ENCODE results near the gene PITPNB.

PITPNB gene

DNA sequence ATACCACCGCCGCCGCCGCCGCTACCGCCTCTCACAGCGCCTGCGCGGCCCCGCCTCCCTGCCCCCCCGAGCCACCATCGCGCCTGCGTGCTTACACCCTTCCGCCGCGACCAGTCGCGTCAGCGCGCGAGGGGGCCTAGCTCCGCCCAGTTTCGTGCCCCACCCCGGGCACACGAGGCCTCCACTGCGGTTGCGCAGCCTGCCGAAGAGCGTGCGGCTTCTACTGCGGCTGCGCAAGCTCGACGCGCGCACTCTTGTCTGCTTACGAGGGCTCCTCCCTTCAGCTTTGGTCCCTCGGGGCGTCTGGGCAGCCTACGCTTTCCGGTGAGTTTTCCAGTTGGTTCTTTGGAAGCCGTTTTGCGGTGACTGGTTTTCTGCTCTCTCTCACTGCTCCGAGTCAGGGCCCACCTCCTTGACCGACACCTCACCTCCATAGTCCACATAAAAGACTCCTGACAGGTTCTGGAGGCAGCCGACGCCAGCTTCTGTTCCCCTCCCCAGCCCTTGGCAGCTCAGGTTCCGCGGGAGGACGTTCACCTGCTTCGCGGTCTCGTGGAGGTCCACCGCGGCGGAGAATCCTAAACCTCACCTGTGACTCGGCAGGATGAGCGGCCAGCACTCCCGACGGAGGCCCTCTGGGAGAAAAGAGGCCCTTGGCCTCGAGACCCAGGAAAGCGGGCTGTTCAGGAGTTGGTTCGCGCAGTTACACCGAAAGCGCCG, at the start of gene PITPNB:
Gene PITPNB (minus strand): TSS at position 35 of the 720 bp plus-strand sequence. CDS start 65 bp downstream, outside the sequence.
- DNase-seq: peak; percentile 98

DNA sequence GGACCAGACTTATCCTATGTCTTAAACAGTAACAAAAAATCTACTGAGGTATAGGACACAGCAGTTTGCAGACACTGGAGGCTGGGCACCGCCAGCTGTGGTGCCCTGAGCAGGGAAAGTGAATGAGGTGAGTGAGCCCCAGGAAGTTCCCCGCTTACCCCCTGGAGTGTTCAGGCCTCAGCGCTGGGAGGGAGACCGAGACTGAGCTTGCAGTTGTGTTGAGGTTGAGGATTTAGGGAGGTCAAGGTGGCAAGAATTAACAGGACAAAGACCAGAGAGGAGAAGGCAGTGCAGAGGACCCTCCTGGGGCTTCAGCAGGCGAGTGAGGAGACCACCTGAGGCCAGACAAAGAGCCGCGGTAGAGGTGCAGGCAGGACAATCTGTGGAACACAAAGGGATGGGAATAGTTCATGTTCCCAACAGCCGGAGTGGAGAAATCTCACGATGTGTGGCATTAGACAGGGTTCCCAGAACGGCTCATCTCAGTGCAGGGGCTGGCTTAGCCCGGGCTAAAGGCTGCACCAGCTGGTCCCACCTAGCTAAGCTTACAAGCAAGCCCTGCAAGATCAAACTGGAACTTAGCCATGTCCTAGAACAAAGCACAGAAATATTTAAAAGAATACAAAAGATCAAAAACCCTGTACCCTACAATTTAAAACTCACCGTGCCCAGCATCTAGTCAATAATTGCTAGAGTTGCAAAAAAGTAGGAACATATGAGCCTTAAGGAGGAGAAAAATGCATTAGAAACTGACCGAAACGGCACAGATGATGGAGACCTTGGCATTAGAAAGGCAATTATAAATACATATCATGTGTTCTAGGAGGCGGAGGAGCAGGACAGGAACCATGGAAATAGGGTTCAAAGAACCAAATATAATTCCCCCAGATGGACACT, 47.4 kb upstream of the PITPNB start:
- DNase-seq: no peak

DNA sequence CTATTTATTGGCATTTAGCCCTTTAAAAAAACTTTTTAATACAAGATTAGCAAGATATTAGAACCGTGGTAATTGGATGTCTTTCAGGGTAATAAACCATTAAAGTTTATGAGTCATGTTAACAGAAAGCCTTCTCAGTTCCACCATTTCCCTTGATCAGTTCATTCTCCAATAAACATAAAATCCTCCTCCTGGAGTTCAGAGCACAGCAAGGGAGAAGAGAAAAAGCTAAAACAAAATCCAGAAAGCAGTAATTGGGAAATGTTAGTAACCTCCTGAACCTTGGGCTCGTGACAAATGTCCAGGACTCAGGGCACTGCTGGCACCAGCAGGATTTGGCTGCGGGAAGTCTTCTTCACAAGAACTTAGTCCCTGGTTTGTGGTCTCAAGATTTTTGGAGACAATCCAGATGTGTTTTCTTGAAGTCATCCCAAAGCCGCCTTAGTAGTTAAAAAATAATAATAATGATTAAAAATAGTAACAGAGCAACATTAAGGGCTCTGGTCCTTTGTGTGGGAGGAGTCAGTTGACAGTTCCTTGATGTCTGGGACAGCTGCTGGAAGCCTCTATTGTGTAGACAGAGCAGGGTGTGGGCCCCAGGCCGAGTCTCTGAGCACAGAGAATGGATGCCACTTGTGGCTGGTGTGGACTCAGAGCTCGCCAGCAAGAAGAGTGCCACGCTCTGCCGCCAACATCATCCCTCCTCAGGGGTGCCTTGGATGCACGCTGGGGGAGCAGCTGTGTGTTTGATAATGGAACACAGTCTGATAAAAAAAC, 43.4 kb upstream of the PITPNB start:
- DNase-seq: no peak

DNA sequence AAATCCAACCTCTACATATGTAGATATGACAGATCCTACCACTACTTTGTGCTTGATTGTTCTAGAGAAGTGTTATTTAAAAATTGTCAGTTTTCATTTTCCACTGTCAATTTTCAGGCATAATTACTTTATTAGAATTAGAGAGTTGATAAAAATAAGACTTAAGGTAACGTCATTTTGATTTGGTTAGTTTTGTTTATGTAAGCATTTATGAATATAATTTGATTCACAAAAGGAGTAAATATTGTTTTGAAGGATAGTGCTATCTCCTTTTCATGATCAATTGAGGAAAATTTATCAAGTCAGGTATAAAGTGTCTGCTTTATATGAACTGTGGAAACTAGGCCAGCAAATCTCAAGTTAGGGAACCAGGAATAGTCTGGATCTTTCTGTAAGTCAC, 42.6 kb upstream of the PITPNB start:
- no peak for DNase-seq

DNA sequence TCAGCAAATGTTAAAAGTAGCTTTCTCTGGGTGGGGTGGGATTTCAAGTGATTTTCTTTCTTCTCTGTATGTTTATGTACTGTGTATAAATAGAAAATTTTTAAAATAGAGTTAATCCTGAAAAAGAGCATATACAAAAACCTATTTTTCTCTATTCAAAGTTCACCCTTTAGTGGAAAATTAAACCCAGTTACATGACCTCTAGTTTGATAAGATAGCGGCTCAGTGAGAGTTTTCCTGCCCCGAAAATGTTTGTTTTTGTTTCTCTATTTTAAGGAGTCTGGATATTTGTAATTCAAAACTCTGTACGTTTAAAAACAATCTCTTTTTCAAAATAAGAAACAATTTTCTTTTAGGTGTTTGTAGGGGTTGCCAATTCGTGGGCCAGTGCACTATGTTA, 42.1 kb upstream of the PITPNB start:
- no peak for DNase-seq

DNA sequence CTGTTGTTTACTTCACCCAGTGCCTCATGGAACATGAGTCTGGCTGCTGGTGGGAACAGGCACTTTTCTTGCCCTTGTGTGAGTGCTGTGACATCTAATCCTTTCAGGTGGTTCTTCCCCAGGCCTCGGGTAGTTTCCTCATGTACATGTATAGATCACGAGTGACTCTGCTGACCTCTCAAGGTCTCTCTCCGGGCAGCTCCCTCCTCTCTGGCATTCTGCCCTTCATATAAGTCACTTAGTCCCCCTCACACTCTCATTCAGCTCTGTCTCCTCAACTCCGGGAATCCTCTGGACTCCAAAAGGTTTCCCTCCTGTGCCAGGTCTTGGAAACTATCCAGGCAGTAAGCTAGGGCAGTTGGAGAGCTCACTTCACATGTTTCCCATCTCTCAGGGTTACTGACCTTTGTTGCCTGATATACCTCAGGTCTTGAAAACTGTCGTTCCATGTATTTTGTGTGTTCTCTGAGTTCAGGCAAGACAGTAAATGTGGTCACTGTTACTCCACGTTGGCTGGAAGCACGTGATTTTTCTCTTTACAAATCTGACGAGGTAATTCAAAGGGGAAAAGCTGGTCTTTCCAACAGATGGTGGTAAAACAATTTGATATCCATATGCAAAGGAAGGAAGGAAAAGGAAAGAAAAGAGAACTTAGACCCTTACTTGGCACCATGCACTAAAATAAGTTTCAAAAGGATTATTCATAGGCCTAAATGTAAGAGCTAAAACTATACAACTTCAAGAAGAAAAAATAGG, 40.5 kb upstream of the PITPNB start:
- DNase-seq: no peak

DNA sequence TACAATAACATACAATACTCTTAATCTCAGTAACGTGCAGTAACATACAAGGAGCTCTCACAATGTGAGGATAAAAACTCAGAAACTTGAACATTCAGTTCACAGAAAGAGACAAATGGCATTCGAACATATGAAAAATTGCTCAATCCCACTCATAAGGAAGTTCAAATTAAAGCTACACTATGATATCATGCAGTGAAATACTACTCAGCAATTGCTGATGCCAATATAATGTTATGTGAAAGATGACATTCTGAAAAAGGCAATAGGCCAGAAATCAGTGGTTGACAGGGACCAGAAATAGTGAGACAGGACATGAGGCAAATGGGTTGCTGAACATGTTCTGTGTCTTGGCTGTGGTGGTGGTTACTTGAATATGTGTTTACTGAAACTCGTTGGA, 33.7 kb upstream of the PITPNB start:
- no peak for DNase-seq

DNA sequence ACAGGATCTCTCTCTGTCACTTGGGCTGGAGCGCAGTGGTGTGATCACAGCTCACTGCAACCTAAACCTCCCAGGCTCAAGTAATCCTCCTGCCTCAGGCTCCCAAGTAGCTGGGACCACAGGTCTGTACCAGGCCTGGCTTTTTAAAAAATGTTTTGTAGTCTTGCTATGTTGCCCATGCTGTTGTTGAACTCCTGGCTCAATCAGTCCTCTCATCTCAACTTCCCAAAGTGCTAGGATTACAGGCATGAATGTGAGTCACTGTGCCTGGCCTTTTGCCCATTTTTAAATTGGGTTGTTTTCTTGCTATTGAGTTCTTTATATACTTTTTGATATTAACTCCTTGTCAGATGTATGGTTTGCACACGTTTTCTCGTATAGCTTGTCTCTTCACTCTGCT, 33.0 kb upstream of the PITPNB start:
- DNase-seq: no peak

DNA sequence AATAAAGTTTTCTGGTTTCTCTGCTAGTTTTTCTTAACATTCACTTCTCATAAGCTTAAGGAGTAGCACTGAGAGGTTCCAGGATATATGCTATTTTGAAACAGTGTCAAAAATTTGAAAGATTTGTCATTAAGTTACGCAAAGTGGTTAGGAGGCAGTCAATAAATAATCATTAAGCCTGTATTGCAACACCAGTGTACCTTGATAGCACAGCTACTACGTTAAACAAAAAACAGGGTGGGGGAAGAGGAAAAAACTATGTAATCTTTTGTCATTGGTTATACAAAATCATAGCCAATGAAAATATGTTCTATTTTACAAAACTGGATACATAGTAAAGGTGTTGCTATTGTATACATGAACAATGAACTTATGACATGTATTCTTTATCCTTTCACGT, 30.4 kb upstream of the PITPNB start:
- no peak for DNase-seq

DNA sequence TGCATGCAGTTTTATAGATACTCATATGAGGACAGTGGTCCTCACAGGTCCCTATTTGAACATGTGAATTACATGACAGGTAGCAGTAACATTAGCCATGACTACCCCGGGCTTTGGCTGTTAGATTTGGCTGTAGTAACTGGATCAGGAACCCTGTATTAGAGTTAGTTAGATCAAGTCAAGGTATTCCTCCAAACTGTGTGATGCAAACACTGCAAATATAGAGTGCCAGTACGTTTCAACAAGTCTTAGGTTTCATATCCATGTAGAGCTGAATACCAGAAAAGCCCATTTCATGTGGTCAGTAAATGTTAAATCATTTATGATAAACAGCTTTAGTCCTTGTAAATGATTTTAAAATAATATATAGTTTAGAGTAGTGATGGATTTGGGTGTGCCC, 29.5 kb upstream of the PITPNB start:
- no peak for DNase-seq

DNA sequence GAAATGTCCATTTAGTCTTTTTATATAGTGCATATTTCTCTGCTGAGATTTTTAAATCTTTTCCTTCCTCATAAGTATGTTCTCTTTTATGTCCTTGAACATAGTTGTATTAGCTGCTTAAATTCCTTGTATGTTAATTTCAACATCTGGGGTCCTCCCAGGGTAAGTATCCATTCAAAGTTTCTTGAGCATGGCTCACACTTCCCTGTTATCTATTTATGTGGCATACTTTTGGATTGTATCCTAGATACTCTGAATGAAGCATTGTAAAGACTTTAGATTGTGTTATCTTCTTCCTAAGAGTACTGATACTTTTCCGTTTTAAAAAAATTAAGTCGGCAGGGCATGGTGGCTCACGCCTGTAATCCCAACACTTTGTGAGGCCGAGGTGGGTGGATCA, 28.4 kb upstream of the PITPNB start:
- no peak for DNase-seq

DNA sequence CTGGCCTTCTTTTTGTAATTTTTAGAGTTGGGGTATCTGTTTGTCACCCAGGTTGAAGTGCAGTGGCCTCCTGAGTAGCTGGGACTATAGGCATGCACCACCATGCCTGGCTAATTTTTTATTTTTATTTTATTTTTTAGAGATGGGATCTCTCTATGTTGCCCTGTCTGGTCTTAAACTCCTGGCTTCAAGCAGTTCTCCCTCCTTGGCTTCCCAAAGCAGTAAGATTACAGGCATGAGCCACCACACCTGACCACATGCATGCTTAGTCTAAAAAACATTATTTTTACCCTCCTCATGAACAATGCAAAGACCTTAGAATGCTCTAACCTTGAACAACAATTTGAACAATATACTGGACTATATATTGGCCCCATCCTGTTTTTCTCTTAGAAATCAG, 22.1 kb upstream of the PITPNB start:
- no peak for DNase-seq

DNA sequence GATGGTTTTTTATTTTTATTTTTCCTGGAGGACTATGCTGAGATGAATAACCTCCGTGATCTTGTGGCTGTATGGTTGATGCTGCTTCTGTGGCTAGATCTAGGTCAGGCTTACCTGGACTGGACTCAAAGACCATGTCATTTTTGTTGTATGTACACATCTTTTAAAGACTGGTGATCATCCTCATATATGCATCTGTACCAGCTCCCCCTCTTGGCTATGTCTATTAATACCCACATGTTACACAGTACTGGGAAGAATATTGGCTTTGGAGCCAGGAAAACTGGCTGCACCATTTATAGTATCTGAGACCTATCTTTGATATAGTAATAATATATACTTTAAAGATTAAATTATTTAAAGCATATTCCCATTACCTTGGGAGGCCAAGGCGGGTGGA, 18.4 kb upstream of the PITPNB start:
- no peak for DNase-seq

DNA sequence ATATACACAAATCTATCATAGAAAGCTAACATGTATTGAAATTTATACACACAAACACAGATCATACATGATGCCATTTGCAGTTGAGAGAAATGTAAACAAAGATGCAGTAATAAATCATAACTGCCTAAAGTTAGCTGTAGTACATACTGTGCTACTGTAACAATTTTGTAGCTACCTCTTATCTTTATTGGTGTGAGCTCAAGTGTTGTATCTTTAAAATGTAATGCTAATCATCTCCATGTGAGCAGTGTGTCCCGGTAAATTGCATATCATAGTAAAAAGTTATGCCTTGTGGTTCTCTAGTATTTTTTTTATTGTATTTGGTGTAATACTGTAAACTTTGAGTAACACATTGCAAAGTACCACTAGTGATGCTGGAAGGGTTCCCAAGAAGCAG, 16.8 kb upstream of the PITPNB start:
- DNase-seq: no peak

DNA sequence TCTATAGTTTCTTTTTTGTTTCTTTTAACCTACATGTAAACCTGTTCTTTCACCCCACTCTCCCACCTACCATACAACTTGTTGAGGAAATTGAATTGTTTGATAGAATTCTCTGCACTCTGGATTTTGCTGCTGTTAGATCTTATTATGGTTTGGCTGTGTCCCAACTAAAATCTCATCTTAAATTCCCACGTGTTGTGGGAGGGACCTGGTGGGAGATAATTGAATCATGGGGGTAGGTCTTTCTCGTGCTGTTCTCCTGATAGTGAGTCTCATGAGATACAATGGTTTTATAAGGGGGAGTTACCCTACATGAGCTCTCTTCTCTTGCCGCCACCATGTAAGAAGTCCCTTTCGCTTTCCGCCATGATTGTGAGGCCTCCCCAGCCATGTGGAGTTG, 15.0 kb upstream of the PITPNB start:
- no peak for DNase-seq

DNA sequence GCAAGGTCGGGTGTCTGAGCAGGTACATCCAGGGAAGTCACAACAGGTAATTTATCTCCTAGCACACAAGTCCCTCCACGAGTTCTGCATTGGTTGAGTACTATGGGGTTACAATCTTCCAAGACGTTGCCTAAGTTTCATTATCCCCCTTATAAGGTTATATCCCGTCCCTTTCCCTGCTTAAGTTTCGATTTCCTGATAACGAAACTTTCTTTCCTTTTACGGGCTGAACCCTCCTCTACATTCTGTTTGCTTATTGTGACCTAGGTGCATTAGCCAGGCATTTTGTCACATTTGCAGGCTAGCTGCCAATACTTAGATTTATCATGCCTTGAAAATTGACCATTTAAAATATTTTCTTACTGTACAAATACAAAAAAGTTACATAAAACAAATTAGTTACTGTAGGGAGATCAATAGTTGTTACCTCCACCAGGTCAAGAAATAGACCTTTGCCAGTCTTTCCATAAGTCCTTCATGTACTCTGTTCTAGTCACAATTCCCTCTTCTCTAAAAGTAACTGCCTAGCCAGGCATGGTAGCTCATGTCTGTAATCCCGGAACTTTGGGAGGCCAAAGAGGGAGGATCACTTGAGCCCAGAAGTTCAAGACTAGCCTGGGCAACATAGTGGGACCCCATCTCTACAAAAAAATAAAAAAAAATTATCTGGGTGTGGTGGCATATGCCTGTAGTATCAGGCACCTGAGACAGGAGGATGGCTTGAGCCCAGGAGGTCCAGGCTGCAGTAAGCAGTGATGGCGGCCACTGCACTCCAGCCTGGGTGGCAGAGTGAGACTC, 14.3 kb upstream of the PITPNB start:
- no peak for DNase-seq

DNA sequence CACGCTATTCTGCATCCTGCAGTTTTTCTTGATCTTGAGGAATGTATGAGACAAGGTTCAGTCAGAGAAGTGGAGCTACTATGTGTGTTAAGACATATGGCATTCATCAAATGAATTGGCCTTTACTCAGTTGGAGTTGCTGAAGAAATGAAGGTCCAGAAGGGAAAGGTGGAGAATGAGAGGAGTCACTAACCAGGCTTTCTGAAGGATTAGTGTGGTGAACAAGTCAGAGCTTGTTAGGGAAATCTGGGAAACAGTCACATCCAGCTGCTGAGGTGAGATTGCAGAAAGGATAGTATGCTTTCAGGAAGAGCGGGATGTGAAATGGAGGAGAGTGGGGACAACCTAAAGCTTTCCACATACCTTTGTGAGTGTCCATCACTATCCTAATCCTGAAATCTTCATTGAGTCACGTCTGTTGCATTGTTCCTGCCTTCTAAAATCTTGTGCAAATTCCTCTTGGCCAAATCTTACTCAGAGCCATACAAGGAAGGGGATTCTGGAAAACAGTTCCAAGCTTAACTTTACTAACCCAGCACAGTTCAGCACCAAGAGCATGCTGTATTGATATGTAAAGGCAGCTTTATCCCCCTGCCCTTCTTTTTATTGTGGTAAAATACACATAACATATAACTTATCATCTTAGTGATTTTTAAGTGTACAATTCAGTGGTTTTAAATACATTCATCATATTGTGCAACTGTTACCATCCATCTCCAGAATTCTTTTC, 11.4 kb upstream of the PITPNB start:
- DNase-seq: no peak

DNA sequence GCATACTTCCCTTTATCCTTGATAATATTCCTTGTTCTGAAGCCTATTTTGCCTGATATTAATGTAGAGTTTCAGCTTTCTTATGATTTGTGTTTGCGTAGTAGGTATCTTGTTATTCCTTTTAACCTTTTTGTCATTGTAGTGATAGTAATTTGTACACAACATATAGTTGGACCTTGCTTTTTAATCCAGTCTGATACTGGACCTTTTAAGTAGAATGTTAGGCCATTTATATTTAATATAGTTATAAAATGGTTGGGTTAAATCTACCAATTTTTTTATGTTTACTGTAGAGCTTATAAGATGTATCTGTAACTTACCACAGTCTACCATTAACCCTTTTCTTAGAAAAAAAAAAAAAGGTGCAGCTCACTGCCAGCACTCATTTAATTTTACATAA, 8.6 kb upstream of the PITPNB start:
- no peak for DNase-seq

DNA sequence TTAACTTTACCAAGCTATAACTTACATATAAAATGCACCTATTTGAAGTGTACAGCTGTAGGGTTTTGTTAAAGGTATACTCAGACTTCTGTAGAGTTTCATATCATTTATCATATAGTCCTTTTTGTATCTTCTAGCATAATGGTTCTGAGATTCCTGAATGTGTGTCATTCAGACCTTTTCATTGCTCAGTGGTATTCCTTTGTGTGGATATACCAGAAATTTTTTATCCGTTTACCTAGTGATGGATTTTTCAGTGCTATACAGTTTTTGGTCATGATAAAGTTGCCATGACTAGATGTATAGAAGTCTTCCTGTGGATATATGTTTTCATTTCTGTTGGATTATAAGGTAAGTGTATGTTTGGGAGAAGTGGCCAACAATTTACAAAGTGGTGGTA, 6.3 kb upstream of the PITPNB start:
- DNase-seq: no peak

DNA sequence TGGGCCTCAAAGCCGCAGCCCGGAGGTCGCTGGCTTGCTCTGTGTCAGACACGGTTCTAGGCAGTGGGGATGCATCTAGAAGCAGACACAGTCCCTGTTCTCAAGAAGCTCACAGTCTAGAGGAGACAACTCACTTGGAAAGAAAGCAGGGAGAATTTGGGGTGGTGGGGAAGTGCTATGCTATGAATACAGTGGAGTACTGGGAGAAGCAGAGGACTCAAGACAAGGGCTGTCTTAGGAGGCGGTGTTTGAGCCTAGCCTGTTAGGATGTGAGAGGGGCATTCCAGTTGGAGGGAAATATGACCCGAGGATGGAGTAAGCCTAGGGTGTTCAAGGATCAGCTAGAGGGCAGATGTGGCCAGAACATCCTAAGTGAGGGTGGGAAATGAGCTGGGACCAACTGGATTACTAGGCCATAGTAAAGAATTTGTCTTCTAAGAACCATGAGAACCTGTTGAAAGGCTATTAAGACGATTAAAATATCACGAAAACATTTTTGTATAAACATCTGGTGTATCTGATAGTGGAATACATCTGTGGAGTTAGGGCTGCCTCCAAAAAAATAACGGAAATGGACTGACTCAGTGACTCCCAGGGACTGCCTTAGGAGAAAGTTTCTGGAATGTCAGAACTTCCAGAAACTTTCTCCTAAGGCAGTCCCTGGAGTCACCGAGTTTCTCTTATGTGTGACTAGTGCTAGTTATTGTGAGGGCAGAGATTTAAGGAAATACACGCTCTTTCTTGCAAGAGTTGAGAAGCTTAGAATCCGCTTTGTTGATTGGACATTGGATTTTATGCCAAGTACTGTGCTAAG, 1.1 kb upstream of the PITPNB start:
- DNase-seq: no peak

Data from CD4-positive, alpha-beta T cell treated with Interleukin-21 for 1 hour (primary cell).